HG02973 (cell line): ENCODE measurements around the gene BBX.
A peak's percentile ranks its signal among the peaks of the same experiment; 100 is the strongest.
"Not testable (repeated sequence)": the region's sequence is repeated elsewhere in the genome, so short reads cannot be mapped to it uniquely, and the experiment has no call there.

Experiments
- ATAC-seq: cut with Tn5 transposase; IDR thresholded peaks from one replicate; pipeline ENCODE4 v1.9.1; 2021; ENCODE audit warnings: moderate library complexity; ENCODE audit not compliant: unreplicated experiment

Gene BBX

DNA sequence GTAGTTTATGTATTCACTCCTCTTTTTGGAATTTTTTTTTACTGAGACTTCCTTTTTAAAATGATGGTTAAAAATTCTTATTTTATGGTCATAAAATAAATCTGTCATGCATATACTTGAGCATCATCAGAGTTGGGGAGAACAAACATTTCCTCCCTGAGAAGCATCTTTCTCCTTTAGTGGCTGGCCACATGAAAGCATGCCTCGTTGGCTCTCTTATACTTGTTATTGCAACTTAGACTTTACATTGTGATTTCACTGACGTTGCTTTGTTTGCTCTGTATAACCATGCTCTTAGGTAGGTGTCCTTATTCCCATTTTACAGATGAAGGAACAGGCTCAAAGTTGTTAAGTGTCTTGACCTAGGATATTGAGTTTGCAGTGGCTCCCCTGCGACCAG, 18.1 kb downstream of the BBX start:
- no peak for ATAC-seq

DNA sequence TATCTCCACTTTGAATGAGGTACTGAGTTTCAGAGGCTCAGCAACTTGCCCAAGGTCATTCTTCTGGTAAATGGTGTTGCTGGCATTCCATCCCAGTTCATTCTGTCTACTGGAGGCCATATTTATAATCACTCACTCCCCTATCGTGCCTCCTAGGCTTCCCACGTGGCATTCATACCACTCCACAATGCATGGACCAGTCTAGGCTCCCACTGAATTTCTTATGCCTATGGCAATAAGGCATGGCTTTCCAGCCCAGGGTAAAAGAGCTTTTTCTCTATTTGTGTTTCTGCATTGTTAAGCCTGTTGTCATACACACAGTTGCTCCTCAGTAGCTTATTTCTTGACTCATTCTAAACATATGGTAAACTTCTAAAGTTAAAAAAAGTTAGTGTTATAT, 19.9 kb downstream of the BBX start:
- ATAC-seq = no peak

DNA sequence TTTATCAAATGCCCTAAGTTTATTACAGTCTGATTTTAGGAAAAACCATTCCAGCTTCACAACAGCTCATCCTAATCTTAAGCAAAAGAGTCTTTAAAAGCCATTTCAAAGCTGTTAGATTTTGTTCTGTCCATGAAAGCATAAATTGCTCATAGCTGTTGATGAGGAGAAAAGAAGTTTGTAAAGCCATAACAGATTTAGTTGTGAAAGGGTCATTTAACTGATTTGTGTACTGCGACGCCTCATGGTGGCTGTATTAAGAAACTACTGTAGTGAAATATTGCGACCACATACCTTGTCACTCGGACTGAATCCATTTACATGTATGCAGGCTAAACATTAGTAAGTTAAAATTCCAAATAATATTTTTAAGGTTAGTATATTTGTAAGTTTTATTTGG, 20.9 kb downstream of the BBX start:
- no peak for ATAC-seq

DNA sequence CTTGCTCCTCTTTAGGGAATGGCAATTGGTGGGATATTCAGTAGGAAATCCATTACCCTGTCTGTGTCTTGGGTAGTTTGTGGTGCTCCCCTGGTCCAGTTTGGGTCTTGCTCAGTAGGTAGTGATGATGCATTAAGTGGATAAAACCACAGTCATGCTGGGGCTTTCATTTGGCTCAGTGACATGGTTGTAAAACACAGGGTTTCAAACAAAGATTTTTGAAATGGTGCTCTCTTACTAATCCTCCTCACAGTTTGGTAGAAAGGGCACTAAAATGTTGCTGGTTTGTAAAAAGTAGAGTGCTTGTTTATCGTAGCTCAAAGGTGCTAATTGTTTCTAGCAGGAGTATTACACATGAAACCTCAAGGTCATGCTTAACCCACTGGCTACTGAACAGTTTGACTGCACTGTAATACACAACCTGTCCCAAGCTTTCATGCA, 22.9 kb downstream of the BBX start:
- ATAC-seq = no peak

DNA sequence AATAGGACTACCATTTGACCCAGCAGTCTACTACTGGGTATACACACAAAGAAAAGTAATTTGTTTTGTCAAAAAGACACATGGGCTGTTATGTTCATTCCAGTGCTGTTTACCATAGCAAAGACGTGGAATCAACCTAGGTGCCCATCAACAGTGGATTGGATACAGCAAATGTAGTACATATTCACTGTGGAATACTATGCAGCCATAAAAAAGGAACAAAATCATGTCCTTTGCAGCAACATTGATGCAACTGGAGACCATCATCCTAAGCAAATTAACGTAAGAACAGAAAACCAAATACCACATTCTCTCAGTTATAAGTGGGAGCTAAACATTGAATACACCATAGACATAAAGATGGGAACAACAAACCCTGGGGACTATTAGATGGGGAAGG, 25.8 kb downstream of the BBX start:
- ATAC-seq = no peak

DNA sequence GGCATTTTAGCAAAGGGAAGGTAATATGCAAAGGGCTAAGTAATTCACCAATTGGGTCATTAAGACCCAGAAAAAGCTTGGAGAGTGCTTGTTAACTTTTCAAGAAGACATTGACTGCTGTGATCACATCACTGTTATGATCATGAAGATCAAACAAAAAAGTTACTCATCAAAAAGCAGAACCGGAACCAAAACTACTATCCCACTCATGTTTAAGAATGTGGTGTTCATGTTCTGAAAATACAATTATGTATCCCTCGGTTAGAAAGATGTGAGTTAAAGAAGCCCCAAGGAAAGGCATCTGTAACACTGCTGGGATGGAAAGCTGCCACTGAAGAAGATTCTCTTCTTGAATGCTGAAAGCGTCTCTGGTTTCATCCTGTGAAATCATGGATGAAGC, 32.6 kb downstream of the BBX start:
- ATAC-seq = peak; percentile 59

DNA sequence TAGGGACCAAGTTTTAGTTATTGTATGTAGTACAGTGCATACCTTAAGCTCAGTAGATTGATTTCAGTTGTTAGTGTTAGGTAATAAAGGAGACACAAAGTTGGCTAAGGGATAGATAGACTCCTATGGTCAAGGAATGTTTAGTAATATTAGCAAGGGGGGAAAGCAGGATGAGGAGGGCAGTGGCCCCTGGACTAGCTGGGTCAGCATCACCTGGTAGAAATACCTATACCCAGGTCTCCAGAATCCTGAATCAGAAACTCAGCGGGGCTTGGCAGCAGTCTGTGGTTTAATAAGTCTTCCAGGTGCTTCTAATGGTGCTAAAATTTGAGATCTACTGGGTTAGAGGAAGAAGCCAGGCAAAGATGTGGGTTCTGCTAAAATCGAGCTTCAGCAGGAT, 35.0 kb downstream of the BBX start:
- no peak for ATAC-seq

DNA sequence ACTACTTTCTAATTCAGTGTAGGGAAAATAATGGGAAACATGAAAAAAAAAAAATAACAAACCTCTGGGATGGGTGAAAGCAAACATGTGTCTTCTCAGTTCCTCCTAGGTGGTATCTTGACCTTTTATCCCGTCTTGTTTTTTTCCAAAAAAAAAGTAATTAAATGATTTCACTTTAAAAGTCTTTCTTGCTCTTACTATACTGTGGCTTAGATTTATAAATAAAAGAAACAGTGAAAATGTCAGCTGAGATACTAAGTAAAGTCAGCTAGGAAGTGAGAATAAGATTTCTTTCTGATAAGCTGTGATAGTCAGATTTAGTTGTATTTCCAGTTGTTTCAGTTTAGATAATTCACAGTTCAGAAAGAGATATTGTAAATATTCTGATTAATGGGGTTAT, 37.4 kb downstream of the BBX start:
- ATAC-seq = no peak

DNA sequence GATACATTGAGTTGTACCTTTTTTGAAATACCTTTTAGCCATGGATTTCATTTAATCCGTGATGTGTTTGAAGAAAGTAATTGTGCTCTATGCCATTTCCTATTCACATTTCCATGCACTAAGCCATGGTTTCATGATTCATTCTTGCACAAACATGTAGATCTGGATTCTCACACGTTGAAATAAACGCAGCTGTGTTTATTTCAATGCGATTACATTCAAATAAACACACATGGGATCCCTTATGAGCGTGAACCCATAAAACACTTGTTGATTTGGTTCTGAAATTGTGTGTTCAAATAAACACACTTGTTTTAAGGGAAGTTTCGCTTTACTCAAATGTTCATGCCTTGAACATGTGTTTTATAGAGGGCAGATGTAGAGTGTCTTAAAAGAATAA, 39.2 kb downstream of the BBX start:
- ATAC-seq = no peak

DNA sequence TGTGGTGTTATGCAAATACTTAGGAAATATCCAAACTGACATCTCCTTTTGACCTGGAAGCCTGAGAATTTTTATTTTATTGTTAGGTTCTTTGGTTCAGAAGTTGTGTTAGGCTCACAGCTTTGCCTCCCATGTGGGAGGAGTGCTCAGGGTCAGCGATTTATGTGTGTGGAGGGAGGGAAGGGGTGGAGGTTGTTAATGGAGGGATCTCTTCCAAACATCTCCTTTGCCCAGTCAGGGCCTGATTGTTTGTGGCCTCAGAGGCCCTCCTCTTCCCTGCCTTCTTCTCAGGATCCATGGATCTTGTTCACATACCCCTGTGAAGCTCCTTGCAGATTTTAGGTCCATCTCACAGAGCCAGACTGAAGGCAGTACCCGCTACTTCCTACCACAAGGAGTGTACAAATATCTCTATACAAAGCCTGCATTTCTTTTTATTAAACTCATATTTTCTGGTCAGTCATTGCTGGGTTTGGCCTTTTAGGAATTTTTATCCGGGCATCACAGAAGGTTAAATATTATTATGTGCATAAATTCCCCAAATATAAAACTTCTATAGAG, 40.3 kb downstream of the BBX start:
- ATAC-seq = no peak

DNA sequence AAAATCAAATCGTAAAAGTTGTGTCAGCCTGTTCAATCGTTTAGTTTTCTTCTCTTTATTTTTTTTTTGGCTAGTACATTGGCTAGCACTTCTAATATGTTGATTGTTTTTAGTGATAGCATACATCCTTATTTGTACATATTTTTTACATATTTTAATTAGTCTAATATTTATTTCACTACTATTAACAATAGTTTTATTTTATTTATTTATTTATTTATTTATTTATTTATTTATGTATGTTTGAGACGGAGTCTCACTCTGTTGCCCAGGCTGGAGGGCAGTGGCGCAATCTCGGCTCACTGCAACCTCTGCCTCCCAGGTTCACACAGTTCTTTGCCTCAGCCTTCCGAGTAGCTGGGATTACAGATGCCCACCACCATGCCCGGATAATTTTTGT, 42.5 kb downstream of the BBX start:
- ATAC-seq = not testable (repeated sequence)

DNA sequence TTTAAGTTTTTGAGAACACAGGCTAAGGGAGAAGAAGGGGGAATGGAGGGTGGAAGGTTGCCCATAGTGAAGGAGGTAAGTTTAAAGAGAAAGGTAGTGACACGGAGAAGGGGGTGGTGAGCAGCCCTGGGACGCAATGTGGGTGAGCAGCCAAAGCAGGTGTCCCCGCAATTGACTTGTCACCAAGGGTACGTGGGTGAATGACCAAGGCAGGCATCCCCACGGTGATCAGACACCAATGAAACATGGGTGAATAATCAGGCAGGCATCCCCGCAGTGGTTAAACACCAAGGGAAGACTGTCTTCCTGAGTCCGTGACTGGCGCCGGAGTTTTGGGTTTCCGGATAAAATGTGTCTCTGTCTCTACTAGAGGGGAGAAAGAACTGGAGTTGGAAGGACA, 48.3 kb downstream of the BBX start:
- not testable (repeated sequence) for ATAC-seq

DNA sequence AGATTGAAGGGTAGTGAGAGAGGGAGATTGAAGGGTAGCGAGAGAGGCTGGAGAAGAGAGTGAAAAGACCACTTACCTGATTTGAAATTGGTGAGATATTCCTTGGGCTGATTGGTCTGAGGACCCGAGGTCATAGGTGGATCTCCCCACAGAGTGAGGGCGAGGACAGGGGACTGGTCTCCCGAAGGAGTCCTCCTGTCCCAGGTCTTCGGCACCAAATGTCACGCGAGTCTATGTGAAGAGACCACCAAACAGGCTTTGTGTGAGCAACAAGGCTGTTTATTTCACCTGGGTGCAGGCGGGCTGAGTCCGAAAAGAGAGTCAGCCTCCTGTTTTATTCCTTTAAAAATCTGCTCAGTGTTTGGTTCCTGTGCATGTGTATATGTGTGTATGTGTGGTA, 48.7 kb downstream of the BBX start:
- ATAC-seq = not testable (repeated sequence)

DNA sequence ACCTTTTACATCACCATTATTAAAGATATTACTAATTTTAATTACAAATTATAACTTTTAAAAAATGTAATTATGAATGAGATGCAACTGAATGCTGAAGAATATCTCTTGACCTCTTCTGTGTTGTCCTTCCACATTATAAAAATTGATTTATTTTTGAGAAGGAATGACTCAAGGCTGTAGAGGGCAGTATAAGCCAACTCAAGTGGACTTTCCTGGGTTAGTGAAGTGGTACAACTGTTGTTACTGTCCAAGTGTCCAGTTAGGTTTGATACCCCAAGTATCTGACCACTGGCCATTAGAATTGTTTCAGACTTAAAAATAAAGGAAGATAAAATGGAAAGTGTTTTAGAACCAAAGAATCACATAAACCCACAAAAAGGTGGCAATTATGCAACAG, 51.9 kb downstream of the BBX start:
- ATAC-seq = peak; percentile 63

DNA sequence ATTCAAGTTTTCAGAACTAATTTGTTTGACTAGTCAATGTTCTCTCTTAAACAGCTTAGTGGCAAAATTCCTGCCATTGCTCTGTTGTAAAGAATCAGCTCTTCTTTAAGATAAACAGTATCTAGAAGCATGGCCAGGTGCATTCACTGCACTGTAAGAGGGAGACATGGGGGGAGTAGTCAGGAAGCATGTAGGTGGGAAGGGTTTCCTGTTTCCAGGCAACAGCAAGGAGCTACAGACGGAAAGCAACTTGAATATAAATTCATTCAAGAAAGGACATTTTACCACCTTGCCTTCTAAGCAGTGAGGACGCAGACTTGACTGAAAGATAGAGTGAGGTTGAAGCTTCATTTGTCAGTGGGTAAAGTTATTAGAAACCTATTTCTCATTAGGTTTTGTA, 55.3 kb downstream of the BBX start:
- ATAC-seq = no peak

DNA sequence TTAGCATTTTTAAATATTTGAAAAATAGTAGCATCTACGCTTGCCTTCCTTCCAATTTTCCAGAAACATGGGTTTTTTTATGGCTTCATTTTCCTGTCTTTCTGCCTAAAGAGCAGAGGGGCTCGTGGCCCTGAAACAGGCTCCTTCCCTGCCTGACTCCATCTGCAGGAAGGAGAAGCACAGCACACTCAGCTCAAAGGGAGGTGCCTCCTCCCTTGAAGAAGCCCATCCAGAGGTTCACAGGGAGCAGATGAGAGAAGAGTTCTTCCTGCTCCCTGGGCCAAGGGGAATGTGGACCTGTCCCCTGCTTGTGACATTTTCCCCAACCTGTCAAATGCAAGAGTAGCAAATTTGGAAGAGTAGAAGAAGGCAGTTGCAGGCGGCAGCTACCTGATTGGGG, 55.8 kb downstream of the BBX start:
- ATAC-seq = no peak

DNA sequence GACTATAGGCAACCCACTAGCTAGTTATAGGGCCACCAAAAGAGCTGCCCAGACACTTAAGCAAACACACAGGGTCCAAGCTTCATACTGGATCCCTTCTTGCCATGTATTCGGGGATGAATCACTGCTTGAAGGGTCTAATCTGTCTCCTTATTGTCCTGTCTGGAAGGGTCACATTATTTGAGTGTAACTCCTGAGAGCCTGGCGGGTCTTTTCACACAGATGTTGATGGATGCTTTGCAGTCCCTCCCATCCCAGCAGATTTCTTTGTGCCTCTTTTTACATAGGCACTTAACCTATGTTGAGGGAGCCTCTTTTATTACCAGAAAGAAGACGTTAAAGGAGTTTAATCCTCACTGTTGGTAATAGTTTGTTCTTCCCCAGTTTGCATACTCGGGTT, 56.6 kb downstream of the BBX start:
- ATAC-seq = no peak

DNA sequence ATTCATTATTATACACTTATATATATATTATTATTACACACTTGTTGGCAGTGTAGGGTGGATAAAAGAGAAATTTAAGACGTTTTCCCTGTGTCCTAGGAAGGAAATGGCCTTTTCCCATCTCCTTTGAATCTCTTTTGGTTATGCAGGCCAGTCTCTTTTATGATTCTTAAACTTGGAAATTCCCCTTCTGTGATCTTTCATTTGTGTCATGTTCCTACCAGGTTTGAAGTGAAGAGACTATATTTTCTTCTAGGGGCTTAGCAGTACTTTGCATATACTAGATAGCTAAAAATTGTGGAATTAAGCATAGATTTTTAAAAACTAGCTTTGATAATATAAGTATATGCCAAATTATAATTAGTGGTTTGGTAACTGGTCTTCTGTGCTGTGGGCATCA, 58.5 kb downstream of the BBX start:
- no peak for ATAC-seq

DNA sequence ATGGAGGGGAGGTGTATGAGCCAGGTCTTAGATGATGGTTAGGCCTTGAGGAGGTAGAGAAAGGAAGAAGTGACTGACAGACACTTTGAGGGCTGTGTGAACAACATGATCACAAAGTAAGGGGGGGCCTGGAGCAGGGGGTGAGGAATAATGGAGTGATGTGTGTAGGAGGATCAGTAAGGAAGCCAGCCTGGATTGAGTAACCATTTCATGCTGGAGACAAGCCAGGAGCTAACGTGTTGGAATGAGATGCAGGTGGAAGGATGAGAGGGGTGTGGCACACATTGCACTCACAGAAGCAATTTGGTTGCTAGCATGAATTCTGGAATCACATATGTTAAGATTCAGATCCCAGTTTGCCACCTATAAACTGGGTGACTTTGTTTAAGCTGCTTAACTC, 65.5 kb downstream of the BBX start:
- no peak for ATAC-seq

DNA sequence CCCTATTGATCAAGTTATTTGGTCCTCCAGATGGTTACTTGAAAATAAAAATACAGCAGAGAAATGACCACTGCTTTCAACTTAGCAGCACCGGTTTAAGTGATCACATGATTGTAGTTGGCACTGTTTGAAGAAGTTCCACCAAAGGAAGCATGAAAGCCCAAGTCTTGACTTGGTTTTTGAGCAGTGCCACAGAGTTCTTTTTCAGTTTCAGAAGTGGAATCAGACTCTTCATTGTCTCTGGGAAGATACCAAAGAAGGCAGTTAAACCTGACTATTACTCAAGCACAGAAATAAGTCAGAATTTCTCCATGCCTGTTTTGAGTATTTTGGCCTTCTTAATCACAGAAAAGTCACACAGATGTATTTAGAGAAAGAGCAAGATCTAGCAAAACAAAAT, 66.7 kb downstream of the BBX start:
- ATAC-seq = no peak

DNA sequence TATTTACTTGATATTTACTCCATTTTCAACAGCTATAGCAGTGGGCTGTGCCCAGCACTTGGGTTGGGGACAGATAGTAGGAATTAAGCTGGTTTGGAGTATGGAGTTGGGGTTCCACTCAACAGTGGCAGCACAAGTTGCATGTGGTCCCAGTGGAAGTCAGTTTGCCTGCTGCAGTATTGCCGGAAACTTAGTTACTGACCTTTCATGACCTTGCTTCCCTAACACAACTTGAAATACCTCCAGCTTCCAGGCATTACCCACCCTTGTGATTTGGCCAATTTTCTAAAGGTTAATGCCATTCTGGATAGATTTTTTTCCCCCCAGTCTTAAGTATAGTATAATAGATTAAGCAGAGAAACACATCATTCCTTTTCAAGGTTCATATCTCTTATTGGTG, 68.0 kb downstream of the BBX start:
- ATAC-seq = no peak

DNA sequence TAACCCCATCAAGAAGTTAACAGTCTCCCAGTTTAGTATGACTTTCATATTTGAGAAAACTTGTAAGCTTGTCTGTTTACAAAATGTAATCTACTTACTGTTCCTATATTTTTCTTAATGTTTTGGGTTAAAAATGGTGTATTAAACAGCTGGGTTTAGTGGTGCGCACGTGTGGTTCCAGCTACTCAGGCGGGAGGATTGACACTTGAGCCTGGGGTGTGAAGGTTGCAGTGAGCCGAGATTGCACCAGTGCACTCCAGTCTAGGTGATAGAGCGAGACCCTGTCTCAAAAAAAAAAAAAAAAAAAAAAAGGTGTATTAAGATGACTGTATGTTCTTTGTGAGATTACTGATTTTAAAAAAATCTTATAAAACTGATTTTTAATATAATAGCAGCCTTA, 69.3 kb downstream of the BBX start:
- no peak for ATAC-seq

DNA sequence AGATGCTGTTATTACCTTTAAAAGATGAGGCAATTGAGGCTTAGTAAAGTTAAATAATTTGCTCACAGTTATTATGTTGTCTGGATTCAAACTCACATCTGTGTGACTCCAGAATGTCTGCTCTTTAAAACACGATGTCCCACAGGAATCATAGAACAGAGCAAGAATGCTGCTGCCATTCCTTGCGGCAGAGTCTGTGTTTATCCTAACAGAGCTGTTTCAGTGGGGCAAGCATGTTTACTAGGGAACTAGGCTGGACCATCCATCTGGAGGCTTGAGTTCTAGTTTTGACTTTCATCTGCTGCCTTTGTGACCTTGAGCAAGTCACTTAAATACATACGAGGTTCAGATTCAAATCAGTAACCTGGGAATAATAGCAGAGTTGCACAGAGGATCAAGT, 72.1 kb downstream of the BBX start:
- no peak for ATAC-seq

DNA sequence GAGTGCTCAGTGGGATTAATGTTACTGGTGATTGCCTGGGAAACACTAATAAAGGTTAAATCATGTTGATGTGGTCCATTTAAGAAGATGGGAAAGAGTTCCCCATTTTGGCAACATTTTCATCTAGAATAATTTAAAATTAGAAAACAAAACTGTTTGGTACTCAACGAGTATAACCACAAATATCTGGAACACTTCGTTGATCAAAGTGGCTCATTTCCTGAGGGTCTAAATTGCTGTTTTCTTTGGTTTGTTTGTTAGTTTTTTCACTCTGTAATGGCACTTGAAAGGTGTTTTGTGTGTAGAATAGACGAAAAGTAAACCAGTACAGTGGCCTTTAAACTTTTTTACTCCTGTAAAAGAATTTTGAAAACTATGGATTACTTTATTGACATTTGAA, 73.9 kb downstream of the BBX start:
- no peak for ATAC-seq
